Measurements from ENCODE around the gene HSPA12B.

- TF ChIP-seq CTCF (IDR thresholded peaks at IDR 0.05), result no peak
- no peak for TF ChIP-seq EP300 (IDR thresholded peaks at IDR 0.05; ENCODE audit: low read depth)
- no peak for TF ChIP-seq POLR2AphosphoS5 (IDR thresholded peaks at IDR 0.05)
- TF ChIP-seq POLR2A (IDR thresholded peaks at IDR 0.05), result no peak
Observed at GRCh38 chr20:3782597-3782996, 50.1 kb downstream of the HSPA12B start.
